NCI-H446 treated with DMSO at 0.1 percent for 48 hours (cell line): ENCODE measurements around the gene TJP2.

ENCODE experiments used
- DNase-seq: peaks from one replicate; lab custom pipeline; 2025; lab: John Stamatoyannopoulos, UW

Gene TJP2

GRCh38 chr9:69191231-69191630 lies 17.2 kb downstream of the TJP2 start:
- DNase-seq = no peak

DNA sequence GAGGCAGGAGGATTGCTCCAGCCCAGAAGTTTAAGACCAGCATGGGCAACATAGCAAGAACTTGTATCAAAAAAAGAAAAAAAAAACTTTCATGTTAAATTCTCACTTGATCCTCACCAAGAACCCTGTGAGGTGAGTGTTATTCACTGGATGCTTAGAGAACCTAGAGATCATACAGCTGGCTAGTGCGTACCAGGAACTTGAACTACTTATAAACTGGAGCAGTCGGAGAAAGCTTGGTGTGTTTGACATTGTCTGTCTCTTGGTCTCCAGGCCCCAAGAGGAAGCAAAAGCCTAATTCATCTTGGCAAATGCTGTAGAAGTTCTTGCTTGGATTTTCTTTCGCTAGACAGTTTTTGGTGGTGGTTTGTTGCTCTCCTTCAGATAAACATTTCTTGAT lies 18.1 kb downstream of the TJP2 start:
- DNase-seq = no peak

- no peak for DNase-seq
Measured at GRCh38 chr9:69193685-69194032, 19.6 kb downstream of the TJP2 start.

DNA sequence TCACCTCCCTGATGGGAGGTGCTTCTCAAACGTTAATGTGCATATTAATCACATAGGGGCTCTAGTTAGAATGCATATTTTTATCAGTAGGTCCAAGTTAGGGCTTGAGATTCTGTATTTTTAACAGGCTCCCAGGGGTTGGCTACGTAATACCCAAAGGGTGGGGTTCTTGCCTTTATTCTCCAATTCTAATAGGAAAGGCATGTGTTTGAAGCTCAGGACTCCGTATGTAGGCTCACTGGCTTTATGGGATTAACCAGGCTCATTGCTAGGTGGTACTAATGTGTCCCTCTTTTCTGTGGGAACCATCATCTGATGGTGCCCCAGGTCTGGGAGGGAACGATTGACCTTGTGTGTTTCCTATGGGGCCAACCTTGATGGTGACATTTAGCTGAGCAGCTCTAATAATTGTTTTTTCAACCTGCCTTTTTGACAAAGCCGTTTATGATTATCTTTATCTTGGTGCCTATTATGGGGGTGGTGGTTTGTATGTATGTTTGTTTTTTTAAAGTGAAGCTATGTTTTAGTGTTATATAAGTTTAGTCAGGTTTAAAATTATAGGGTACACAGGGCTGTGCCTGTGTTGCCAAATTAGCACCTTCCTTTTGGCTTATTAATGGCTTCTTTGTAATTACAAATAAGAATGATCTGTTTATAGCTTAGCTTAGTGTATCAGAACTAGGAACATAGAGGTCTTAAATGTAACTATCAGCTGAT lies 20.8 kb downstream of the TJP2 start:
- DNase-seq = no peak

- no peak for DNase-seq
Measured at GRCh38 chr9:69195668-69196067, 21.6 kb downstream of the TJP2 start.

GRCh38 chr9:69197687-69198086 lies 23.6 kb downstream of the TJP2 start:
- DNase-seq = no peak

DNA sequence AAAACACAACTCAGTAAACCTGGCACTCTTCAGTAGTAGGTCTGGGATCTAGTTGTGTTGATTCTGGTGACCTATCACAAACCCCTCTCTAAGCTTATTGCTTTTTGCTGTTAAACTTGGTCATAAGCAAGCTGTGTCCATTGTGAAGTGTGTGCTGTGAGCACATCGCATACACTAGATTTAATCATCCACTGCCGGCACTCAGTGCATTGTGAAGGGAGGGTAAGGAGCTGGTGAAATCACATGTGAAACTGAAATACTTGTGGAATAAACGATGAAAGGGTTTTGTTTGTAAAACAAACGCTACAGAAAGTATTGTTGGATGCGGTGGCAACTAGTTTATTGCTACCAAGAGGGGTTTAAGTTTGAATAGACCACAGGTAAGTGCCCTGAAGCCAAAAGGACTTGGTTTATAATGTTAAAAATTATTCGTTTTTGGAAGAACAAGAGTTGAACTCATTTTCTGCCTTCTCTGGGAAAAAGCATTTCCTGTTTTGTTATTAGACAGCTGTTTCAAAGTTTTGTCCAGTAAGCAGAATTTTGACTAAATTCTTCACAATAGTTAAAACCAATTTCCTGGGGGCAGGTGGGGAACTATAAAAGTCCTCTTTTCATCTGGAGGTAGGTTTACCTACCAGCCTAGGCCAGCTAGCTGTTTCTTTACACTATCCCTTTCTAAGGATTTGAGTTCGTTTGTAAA lies 24.6 kb downstream of the TJP2 start:
- DNase-seq = no peak

- DNase-seq = no peak
Measured at GRCh38 chr9:69199769-69200470, 25.8 kb downstream of the TJP2 start.

DNA sequence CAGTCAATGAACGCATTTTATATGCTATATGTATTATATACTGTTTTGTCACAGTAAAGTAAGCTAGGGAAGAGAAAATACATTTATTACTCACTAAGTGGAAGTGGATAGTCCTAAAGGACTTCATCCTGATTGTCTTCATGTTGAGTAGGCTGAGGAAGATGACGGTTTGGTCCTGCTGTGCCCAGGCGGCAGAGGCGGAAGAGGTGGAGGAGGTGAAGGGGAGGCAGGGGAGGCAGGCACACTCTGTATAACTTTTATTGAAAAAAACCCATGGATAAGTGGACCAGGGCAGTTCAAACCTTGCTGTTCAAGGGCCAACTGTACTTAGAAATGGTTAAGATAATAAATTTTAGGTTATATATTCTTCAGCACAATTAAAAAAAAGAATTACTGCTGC lies 28.5 kb downstream of the TJP2 start:
- DNase-seq = no peak

GRCh38 chr9:69204326-69204725 lies 30.2 kb downstream of the TJP2 start:
- DNase-seq = no peak

DNA sequence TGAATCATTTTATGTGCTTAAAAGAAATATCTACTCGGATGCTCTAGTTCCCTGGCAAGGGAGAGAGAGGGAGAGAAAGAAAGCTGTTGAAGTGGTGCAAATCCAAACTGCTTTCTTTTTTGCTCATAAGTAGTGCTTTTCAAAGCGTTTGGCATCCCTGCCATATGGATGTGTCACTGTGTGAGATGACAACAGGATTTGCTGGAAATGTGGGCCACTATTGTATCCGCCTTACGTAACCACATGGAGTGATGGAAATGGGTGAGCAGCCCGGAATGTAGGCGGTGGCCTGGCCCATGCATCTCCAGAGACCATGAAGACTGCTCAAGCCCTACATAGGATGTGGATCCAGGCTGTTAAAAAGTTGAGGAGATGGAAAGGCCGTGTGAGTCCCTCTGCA lies 30.8 kb downstream of the TJP2 start:
- DNase-seq = no peak

- DNase-seq = no peak
Measured at GRCh38 chr9:69206047-69206446, 32.0 kb downstream of the TJP2 start.

DNA sequence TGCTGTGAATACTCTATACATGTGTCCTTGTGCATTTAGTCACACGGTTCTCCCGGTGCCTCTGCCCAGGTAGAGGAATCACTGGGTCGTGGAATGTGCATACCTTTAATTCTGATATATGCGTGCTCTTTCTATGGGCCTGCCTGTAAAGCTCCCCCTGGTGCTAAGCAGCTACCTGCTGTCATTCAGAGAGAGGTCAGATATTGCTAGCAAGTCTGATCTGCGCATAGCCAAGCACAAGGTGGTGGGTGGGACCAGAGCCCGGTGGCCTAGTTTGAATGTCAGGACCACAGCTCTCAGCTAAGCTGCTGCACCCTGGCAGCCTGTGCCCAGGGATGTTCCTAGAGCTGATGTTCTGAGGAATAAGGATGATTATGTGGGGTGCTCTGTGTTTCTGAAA lies 33.4 kb downstream of the TJP2 start:
- DNase-seq = no peak

DNA sequence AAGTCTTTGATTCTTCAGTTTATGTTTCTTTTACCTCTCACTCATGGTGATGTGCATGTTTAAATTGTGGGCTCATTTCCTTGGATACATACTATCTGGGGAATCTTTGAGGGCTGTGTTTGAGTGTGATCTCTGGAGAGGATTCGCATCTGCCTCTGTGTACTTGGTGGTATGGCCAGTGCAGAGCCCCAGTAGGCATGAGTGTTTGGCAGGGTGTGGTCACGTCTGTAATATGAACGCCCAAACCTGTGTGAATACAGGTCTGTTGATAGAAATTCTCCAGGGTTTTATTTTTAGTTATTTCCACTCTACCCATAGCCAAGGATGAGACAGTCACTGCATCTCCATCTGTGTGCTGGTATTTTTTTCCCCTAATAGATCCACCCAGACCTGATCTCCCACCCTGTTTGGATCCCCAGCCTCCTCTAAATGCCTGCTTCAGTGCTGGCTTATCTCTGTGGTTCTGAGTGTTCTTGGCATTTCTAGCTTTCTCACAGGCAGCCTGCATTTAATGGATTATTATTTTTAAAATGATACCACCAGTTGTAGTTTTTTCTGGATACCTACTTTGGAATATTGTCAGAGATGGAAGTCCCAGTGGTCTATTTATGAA lies 37.5 kb downstream of the TJP2 start:
- DNase-seq = no peak

GRCh38 chr9:69213647-69214046 lies 39.6 kb downstream of the TJP2 start:
- DNase-seq = no peak

- DNase-seq = no peak
Measured at GRCh38 chr9:69214939-69215338, 40.9 kb downstream of the TJP2 start.

DNA sequence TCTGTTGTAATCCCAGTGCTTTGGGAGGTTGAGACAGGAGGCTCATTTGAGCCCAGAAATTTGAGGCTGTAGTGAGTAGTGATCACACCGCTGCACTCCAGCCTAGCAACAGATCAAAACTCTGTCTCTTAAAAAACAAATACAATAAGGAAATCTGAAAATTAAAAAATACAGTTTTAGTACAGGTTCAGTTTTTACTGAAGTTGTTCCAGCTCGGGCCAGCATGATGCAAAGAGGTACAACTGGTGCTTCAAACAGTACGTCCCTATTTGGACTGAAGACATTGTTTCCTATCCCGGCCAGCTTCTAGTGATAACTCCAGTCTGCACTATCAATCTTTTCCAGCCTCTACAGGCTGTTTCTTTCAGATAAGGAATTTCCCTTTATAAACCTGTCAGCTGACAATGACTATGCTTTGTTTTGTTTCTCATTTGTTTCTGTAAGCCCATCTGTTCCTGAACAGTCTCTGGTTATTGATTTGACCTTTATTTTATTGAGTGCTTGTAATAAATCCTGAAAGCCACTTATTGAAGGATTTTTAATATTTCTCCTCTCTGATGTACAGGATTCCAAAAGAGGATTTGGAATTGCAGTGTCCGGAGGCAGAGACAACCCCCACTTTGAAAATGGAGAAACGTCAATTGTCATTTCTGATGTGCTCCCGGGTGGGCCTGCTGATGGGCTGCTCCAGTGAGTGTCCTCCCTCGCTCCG lies 41.9 kb downstream of the TJP2 start:
- DNase-seq = no peak

- no peak for DNase-seq
Measured at GRCh38 chr9:69218166-69218565, 44.1 kb downstream of the TJP2 start.

- DNase-seq = no peak
Measured at GRCh38 chr9:69221036-69221435, 47.0 kb downstream of the TJP2 start.

DNA sequence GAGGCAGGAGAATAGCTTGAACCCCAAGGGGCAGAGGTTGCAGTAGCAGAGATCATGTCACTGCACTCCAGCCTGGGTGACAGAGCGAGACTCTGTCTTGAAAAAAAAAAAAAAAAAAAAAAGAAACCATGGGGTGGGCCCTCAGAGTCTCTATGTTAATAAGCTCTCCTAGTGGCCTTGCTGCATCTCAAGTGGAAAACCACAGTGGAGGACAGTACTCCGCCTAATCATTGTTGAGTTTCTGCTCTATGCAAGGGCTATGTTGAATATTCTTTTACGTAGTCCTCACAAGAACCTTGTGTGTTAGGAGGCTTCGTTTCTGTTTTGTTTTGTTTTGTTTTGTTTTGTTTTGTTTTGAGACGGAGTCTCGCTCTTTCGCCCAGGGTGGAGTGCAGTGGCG lies 48.9 kb downstream of the TJP2 start:
- no peak for DNase-seq

DNA sequence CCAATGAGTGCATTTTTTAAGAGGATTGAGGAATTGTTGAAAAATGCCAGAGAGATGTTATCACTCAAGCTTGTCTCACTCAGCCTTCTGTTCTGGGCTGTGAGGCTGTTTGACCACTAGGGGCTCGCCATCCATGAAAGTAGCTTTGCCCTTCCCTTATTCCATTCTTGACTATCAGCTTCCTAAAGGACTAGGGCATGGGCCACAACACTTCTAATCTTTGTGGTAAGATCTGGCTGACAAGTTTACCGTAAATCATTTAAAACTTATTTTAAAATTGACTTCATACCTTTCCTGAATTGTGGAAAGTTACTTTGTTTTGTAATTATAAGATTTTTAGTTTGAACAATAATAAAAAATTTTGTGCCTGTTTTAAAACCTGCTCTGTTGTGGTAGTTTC lies 49.5 kb downstream of the TJP2 start:
- DNase-seq = no peak

DNA sequence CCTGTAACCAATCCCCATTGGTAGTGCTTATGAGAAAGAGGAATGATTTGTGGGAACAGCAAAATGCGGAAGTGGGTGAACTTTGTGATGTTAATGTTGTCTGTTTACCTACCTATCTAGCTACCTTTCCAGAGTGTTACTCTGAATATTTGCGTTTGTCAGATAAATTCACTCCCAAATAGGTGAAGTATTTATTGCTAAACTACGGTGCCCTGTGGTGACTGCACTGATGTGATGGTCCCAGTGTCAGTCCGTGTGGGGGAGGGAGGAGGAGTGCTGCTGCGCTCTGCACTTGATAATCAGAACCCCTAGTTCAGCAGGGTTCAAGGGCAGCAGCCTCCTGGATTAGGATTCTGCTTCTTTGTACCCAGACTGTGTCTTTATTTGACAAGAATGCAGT lies 55.3 kb downstream of the TJP2 start:
- DNase-seq = no peak
